Activated gamma-delta T cell treated with anti-CD3 and anti-CD28 coated beads, Interleukin-2, amount 50 U/mL, for 16 hours (primary cell): ENCODE data around the gene LIN9.

Experiments used
- DNase-seq: peaks from one replicate; pipeline ENCODE4 v3.0.0-alpha.2; 2020; ENCODE audit warnings: low read depth

The LIN9 gene

DNA sequence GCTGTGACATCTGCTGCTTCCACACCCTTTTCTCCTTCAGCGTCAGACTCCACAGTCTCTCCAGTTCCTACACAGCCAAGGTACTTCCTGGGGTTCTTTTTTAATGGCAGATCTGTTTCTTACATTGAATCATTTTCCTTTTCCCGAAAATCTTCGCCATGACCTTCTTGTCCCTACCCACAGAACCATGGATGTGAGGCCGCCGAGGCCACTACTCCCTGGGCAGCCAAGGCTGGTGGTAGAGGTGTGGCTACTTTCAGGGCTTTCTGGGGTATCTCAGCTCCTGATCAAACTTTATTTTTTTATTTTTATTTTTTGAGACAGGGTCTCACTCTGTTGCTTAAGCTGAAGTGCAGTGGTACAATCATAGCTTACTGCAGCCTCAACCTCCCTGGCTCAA, 9.5 kb upstream of the LIN9 start:
- no peak for DNase-seq

DNA sequence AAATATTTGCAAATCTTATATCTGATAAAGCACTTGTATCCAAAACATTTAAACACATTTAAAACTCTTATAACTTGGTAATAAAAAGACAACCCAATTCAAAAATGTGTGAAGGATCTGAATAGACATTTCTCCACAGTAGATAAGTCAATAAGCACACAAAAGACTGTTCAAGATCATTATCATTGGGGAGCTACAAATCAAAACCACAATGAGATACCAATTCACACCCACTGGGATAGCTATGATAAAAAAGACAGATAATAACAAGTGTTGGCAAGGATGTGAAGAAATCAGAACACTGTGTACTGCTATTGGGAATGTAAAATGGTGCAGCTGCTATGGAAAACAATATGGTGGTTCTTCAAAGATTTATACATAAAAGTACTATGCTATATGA, 5.1 kb upstream of the LIN9 start:
- no peak for DNase-seq

DNA sequence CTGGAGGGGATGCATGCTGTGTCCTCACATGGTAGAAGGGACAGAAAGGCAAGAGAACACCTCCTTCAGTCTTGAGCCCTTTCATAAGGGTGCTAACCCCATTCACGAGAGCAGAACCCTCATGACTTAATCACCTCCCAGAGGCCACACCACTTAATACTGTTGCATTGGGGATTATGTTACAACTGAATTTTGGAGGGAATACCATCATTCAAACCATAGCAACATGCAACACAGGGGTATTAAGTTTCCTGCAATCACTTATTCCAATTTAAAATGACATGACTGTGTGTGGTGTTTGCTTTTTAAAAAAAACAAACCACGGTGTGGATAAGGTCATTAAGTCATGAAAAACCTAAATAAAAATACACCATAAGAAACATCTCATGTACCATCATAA, 3.1 kb upstream of the LIN9 start:
- DNase-seq = no peak

DNA sequence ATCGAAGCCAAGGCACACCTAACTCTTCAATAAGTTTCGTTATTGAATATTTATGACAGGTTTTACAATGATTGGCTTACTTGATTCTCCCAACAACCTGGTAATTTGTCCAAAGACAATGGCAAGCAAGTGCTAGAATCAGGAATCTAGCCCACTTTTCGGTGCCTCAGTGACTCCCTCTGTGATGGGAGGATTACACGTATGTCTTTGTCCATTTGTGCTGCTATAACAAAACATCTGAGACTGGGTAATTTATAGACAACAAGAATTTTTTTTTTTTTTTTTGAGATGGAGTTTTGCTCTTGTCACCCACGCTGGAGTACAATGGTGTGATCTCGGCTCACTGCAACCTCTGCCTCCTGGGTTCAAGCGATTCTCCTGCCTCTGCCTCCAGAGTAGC, 2.4 kb upstream of the LIN9 start:
- no peak for DNase-seq

DNA sequence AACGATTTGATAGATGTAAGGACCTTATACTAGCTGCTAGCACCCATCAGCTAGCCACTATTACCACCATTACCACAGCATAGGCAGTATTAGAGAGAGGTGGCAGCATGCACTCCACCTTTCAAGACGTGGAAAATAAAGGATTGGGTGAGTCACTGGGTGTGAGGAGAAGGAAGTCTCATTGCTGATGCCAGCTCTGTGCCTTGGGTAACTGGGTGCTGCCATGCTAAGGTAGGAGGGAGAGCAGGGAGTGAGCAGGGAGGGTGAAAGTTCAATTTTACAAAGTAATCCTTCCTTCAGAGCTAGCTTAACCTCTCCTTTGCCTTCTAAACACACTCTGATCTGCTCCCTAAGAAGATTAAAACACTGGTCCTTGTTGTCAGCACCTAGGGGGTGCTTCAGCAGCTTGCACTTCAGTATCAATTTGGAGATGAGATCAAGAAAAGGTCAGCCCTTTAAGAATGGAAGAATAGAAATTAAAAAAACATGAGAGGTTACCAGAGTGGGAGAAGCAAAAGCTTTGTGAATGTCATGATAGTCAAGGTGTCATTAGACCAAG, 1.8 kb upstream of the LIN9 start:
- no peak for DNase-seq

DNA sequence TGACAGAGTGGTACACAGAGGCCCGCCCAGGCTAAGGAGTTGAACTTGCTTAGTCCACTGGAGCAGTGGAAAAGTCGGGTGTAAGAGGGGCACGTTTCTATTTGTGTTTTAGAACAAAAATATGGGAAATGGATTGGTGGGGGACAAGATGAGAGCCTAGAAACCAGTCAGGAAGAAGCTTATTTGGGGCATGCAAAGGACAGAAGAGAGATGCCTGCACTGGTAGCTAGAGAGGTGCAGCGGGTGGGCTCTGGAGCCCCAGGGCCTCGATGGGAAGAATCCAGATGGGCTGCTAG, 1.2 kb upstream of the LIN9 start:
- no peak for DNase-seq

DNA sequence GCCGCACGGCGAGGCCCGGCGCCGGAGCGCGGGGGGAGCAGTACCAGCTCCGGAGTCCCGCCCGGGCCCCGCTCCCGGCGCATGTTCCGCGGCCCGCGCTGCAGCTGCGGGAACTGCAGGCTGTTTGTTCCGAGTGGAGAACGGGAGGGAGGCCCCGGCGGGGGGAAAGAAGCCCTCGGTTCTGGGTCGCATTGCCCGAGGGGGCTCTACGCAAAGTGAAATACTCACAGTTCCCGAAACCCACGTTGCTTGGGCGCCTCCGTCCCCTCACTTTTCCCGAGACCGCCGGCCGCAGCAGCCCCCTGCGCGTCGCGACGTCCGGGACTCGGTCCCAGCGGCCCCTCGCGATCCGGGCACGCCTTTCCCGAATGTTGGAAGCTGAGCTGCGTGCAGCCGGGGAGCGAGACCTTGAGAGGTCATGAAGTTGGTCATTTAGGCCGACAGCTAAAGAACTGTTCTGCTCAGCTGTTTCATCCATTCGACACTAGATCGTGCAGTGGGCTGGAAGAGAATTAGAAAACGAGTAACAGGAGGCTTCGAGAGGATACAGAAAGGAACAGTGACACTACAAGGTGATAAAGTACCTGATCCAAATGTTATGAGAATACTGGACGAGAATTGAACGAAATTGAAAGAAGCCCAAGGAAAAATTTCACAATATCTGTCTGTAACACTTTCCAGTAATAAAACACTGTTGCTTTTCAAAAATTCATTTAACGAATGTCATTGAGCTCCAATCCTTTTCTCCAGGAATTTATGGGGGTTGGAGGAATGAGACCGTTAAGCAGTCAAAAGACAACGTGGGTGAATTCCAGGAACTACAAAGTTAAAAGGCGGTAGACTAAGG, 657 bp upstream of the LIN9 start:
- no peak for DNase-seq

DNA sequence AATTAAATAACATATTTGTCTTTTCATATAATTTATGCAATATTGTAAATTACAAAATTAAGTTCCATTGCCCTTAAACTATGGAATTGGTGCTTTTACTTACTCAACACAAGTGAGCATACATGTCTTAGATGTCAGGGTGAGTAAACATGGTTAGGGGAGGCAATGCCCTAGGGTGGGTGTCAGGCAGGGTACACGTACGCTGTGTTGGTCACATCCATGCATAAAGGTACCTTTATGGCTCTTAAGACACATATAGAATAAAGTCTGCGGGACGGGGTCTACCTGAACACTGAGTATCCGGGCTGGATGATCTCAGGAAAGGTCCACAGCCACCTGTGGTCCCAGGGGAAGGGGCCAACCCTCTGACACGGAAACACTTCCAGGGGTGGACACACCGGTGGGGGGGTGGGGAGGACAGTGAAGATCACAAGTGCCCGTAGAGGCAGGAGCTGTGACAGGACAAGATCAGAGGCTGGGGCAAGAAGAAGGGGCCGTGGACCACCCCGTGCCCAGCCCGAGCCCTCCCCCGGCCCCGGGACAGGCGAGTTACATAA, 720 bp downstream of the LIN9 start:
- DNase-seq = peak; percentile 3

DNA sequence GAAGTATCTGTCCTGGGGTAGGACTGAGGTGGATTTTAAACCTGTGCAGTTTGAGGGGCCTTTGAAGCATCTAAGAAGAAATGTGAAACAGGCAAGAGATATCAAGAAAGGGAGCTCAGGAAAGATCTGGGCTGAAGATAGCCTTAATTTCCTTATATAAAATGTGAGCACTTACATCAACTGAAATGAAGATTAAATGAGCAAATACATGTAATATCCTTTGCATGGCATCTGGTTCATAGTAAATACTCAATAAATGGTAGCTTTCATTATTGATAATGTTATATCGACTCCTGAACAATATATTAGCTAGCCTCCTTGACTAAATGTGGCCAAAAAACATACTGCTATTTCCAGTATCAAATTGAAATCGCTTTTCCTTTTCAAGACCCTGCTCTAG, 2.5 kb downstream of the LIN9 start:
- no peak for DNase-seq

DNA sequence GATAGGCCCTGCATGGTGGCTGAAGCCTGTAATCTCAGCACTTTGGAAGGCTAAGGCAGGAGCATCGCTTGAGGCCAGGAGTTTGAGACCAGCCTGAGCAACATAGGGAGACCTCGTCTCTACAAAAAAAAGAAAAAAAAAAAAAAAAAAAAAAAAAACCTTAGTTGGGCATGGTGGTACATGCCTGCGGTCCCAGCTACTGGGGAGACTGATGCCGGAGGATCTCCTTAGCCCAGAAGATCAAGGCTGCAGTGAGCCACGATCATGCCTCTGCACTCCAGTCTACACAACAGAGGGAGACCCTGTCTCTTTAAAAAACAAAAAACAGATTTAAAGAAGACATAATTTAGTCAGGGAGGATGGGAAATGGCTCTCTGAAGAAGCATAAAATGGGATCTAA, 3.8 kb downstream of the LIN9 start:
- no peak for DNase-seq

DNA sequence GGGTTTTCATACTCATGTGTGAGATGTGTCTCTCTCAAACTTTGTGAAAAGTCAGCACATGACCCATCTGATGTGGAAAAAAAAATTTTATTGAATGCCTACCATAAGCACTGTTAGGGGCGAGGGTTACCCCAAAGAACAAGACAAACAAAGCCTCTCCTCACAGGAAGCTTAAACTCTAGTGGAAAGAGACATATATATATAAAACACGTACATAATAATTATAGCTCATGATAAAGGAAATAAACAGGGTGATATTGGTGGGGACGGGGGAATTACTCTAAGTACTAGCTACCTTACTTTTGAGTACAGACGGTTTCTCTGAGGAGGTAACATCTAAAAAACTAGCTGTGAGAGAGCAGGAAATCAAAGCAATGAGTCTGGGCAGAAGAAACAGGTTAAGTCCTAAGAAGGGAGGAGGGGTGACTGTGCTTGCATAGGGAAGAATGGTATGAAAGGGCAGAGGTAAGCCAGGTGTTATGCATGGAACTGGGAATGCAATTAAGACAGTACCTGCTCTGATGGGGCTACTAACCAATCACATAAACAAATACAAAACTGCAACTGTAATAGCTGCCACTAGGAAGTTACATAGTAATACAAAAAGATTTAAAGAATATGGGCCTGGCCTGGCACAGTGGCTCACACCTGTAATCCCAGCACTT, 4.5 kb downstream of the LIN9 start:
- no peak for DNase-seq

DNA sequence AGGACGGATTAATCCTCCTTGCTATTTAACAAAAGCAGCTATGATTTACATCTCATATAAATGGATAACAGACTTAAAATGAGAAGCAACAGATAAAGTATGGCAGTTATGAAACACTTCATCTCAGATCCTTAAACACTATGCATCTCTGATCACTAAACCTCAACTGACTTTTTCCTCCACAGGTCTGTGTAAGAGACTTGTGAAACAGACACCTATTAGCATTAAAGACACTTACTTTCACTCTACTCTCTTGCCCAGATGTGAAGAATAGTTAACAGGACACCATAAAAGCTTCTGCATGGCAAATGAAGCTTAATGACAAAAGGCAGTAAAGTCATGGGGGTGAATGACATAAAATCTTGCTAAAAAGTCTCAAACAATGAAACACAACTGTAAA, 6.2 kb downstream of the LIN9 start:
- no peak for DNase-seq

DNA sequence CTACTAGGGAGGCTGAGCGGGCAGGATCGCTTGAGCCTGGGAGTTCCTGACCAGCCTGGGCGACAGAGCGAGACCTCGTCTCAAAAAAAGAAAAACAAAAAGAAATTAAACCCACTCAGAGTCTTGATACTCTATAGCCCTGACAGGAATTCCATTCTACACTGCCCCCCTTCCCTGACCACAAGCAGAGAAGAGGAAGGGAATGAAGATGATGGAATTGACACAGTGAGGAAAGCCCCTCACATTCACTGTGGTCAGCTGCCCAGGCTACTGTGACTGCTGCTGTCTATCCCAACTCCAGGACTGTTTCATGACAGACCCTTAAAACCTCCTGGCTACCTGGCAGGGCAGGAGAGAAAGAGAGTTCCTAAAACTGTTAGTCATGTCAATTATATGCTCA, 12.1 kb downstream of the LIN9 start:
- DNase-seq = no peak

DNA sequence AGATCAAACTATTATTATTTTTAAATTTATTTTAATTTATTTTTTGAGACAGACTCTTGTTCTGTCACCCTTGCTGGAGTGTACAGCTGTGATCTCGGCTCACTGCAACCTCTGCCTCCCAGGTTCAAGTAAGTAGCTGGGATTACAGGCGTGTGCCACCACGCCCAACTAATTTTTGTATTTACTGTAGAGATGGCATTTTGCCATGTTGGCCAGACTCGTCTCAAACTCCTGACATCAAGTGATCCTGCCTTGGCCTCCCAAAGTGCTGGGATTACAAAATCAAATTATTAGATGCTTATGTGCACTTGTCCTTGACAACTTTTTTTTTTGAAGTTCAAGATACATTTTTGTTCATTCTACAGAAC, 15.4 kb downstream of the LIN9 start:
- DNase-seq = no peak

DNA sequence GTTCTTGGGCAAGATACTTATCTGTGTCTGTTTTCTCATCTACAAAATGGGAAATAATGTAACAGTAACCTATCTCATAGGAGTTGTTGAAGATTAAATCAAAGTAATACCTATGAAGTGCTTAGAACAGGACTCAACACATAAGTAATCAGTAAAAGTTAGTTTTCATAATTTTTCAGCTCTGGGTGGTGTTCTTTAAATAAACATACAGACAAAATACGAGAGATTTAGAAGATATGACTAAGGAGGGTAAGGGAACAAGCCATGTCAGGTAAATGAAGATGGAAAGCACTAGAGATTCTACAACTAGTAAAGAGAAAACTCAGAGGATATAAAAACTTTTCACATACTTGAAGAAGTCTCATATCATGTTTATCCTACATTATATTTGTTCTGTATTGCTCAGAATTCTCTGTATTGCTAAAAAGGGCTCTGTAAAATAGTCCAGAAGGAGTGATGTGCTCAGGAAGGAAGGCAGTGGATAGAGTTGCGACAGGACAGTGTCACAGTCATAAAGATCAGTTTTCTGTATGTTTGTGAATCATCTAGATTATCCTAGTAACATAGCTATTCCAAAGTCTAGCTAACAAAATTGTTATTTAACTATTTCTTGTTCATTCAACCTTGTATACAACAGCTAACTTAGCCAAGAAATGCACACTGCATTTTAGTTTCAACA, 16.0 kb downstream of the LIN9 start:
- no peak for DNase-seq

DNA sequence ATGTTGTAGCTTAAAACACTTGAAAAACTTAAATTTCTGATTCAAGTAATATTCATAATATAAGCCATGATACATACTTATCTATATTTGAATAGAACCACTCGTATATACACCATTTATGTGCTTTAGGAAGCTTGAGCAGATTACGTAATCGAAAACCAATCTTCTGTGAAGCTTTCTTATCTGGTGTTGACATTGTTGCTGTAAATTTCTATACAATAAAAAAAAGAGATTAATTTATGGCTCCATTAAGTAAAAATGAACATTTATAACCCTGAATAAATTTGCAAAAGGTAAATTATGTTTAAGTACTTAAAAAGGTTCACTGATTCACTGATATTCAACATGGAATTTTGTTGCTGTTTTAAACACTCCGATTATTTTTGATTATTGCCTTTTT, 21.4 kb downstream of the LIN9 start:
- no peak for DNase-seq

DNA sequence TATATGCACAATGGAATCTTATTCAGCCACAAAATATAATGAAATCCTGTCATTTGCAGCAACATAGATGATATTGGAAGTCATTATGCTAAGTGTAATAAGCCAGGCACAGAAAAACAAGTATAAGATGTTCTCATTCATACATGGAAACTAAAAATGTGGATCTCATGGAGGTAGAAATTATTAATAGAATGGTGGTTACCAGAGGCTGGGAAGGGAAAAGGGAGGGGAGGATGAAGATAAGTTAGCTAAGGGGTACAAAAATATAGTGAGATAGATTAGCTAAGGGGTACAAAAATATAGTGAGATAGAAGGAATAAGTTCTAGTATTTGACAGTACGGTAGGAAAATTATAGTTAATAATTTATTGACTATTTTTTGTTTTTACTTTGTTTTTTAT, 27.9 kb downstream of the LIN9 start:
- no peak for DNase-seq

DNA sequence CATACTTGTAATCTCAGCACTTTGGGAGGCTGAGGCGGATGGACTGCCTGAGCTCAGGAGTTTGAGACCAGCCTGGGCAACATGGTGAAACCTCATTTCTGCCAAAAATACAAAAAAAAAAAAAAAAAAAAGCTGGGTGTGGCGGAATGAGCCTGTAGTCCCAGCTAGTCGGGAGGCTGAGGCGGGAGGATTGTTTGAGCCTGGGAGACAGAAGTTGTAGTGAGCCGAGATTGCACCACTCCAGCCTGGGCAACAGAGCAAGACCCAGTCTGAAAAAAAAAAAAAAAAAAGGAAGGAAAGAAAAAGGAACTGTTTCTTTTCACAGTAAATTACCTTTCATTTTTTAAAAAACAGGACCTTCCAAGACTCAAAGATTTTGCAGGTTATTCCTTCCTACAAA, 29.5 kb downstream of the LIN9 start:
- DNase-seq = no peak

DNA sequence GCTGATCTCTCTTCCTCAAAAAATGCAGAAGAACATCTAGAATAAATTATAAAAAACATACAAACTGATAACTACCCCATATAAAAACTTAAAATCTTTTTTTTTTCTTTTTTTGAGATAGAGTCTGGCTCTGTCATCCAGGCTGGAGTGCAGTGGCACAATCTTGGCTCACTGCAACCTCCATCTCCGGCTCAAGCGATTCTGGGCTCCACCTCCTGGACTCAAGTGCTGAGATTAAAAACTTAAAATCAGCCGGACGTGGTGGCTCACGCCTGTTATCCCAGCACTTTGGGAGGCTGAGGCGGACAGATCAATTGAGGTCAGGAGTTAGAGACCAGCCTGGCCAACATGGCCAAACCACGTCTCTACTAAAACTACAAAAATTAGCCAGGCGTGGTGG, 31.1 kb downstream of the LIN9 start:
- DNase-seq = no peak

DNA sequence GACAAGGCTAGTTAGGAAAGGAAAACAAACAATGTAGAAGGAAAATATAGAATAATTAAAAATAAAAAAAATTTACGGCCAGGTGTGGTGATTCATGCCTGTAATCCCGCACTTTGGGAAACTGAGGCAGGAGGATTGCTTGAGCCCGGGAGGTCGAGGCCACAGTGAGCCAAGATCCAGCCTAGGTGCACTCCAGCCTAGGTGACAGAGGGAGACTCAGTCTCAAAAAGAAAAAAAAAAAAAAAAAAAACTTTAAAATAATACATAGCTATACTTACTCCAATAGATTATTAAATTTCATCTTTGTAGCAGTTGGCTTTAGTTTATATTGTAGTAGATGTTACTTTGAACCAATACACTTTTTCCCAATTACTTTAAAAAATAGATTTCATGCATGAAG, 32.0 kb downstream of the LIN9 start:
- DNase-seq = no peak

DNA sequence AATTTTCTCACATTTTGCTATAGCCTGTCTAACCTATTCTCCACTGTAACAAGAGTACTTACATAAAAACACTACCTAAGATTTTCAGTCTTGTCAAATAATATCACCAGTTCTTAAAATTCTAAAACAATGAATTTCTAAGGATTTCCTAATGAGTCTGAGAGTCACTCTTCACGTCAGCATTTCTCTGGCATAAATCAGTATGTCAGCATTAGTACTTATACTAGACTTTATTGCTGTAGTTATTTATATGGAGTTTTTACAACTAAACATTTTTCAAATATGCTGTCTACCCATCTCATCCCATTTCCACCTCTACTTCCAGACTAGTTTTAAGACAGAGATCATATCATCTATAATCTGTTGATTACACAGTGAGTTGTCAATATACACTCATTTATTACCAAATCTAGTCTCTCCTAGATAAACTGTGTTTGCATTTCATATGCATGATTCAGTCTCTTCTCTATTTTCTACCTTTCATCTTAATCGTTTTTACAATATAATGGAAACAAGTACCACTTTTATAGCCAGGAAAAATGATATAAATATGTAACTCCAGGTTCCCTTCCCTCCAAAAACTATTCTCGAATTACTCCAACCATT, 32.8 kb downstream of the LIN9 start:
- no peak for DNase-seq

DNA sequence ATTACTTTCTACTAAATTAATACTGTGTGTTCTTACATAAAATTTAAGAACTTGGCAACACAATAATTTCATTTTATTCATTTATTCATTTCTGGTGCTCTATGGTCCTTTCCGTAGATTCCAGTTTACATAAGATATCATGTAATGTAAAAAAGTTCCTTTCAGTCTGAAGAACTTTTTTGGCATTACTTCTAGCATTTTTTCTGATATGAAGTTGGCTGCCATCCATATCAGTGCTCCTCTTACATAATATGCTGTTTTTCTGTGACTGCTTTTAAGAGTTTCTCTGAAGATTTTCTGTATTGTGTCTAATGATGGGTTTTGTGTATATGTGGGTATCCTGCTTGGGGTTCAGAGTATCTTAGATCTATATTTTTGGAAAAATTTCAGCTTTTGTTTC, 34.8 kb downstream of the LIN9 start:
- DNase-seq = no peak
